GM12873 (cell line): Measurements from ENCODE around the gene SLC7A11.

Experiments
- CTCF ChIP-seq: IDR thresholded peaks from 2 replicates; pipeline ENCODE4 v1.5.1; 2012; ENCODE audit warnings: low read depth, mild to moderate bottlenecking, moderate library complexity, low read length, control low read depth; ENCODE audit not compliant: insufficient read depth; ENCODE audit errors: missing control alignments

Gene SLC7A11

GRCh38 chr4:138204507-138204906 lies 37.6 kb downstream of the SLC7A11 start:
- no peak for TF ChIP-seq CTCF

DNA sequence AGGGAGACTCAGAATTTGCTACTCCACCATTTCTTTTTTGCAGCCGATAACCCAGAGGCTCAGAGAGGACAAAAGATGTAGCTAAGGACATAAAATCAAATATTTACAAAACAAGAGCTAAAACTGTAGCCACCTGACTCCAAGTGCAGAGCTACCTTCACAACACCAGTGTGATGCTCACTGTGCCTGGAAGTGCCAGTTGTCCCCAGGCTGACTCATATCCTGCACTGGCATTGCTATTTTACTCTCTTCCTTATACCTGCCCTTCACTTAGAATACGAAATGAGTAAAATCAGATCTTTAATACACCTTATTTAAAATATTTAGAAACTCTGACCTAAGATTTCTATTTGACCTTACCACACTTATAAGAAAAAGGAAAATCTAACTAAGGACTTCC lies 39.5 kb downstream of the SLC7A11 start:
- TF ChIP-seq CTCF = no peak

- no peak for TF ChIP-seq CTCF
These were observed 41.9 kb downstream of the SLC7A11 start for GRCh38 chr4:138200236-138200590.

DNA sequence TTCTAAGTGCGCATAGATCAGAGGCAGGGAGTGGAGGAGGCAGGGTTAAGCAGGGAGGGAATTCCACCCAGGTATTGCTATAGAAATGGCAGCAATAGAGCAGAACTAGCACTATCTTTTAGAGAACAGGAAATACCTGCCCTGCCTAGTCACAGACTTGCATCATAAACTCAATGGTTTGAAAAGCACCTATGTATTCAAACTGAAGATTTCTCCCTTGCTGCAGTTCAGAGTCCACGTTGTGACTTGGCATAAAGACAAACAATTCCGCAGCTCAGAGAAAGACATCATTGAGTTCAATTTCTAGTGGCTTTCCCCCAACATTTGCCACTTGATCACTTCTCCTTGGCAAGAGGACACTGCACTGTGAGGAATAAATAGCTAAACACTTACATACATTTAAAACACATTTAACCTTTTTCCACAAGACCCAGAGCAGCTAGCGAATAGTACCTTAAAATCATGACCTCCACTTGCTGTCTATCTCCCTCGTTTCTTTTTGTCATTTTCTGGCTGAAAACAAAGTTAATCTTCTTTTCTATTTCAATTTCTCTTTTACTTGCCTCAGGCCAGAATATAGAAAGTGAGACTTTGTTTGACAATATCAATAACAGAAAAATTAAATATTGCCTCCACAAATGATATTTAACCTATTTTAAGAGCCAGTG lies 42.4 kb downstream of the SLC7A11 start:
- TF ChIP-seq CTCF = no peak

DNA sequence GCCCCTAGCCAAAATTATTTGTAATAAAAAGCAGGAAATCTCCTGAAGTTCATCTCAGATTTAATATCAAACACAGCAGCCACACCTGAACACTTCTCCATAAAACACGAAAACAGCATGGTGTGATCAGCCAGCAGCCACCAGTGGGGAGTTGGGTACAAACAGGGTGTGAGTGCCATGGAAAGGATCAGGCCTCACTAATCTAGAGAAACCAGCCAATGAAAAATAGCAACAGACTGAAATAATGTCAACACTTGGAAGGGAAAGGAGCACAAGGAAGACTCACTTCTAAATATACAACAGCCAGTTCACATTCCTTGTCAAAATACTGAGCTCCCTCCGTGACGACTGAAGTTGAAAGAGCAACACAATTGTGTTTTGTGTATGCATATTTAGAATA lies 46.0 kb downstream of the SLC7A11 start:
- no peak for TF ChIP-seq CTCF

DNA sequence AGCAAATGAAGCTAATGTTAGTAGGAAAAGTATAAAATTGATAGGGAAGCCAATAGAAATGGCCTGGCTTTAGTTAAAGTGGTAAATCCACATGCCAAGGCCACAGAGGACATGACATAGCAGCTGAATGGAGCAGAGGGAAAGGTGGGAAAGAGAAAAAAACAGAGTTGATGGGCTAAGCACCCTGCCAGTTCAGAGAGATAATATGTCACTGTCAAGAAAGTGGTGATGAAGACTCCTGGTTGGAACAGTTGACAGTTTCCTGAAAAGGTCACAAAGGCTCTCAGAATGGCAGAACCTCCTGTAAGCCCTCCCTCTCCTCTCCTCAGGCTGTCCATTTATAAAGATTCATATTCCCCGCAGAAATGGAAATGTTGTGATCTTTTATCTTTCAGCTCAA lies 48.2 kb downstream of the SLC7A11 start:
- TF ChIP-seq CTCF = no peak

- no peak for TF ChIP-seq CTCF
These were observed 50.0 kb downstream of the SLC7A11 start for GRCh38 chr4:138192113-138192512.

DNA sequence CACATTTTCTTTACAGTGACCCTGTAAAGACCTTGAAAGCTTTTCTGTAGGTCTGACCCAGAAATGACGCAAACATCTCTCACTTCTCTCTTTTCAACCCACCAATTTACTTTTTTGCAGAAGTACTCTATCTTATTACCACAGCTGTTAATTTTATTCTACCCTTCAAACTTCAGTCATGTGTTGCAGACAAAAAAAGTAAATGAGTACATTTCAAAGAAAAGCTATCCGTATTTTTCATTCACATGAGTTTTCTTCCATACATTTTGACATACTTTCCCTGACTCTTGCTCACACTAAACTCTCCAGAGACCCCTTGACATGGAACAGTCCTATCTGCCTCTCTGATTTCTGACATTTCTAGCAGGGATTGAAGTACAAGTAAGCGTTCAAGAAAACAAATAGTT lies 51.7 kb downstream of the SLC7A11 start:
- TF ChIP-seq CTCF = no peak
